Ramos (cell line): ENCODE data around the gene CNTFR.

Experiments
- in situ Hi-C: fragments of 300-500 bp; cut with MboI; formaldehyde crosslinking; loops from one replicate; pipeline ENCODE4 v1.14.3; 2022; ENCODE audit warnings: low sequenced_read_pairs; ENCODE audit not compliant: unreplicated experiment

Gene CNTFR

DNA sequence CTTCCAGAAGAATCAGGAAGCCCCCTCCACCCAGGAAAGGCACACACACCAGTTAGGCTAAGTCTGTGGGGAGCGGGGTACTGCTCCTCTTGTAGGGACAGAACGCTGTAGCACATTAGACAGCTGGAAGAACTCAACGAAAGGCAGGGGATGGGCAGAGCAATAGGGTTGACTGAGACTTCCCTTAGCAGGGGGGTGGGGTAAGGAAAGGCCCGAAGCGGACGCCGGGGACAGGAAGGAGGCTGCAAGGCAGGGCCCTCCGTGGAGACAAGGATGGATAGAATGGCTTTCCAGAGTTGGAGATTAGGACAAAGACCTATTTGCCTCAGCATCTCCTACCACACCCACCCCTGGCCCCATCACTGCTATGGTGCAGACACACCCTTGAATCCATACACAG is 14.3 kb downstream of the CNTFR start:
- in situ Hi-C loops, result loop anchor here (25.0 kb wide), 1 partner anchor 138 kb away; no protein-coding TSS in a partner anchor

DNA sequence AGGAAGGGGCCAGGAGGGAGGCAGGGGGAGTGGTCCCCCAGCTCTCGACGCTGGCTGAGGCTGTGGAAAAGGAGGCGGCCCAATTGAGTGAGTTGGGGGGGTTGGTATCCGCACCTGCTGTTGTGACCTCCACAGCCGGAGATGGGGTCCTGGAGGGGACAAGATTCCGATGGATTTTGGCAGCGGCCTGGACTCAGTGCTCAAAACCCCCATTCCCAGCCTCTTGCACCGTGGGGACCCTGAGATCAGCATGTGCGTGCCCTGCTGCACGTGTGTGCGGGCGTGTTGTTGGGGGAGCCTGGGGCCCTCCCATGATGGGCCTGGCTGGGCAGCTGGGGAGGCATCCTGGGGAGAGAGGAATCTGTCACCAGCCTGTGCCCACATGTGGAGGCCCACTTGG is 15.0 kb downstream of the CNTFR start:
- in situ Hi-C loops, result no loop called here

- in situ Hi-C loops, result no loop called here
These were observed 15.8 kb downstream of the CNTFR start for GRCh38 chr9:34573599-34574325.

DNA sequence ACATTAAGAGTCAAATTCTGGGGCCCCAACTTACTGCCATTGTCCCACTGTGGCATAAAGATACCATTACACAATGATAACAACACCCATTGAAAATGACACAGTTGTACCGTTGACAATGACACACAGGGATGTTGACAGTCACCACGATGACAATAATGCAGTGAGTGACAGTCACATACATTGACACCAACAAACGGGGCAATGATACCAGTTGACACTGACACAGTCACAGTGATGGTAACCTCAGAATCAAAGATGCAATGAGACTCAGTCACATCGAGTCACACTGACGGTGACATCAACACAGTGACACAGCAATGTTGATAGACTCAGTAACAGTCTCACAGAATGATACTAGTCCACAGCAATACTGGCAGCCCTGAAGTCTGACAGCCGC is 16.9 kb downstream of the CNTFR start:
- in situ Hi-C loops, result no loop called here

- in situ Hi-C loops, result no loop called here
These were observed 17.4 kb downstream of the CNTFR start for GRCh38 chr9:34572092-34572491.

DNA sequence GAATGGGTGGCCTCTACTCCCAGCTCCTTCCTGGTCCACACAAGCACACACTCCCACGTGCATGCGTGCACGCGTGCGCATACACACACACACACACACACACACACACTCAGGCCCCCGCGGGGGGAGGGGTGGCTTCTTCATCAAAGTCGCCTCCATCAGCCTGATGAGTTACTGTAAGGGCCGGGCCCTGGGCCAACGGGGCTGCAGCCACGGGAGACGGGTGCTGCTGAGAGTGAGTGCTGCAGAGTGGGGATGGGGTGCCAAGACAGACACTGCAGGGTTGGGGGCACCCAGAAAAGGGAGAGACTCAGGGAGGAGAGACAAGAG is 18.1 kb downstream of the CNTFR start:
- in situ Hi-C loops, result no loop called here

- in situ Hi-C loops, result no loop called here
These were observed 18.6 kb downstream of the CNTFR start for GRCh38 chr9:34570809-34571480.

GRCh38 chr9:34570376-34570775 is 19.1 kb downstream of the CNTFR start:
- in situ Hi-C loops, result no loop called here

GRCh38 chr9:34568774-34569173 is 20.8 kb downstream of the CNTFR start:
- in situ Hi-C loops, result no loop called here

GRCh38 chr9:34568133-34568532 is 21.4 kb downstream of the CNTFR start:
- in situ Hi-C loops, result no loop called here

GRCh38 chr9:34566972-34567371 is 22.6 kb downstream of the CNTFR start:
- in situ Hi-C loops, result no loop called here

DNA sequence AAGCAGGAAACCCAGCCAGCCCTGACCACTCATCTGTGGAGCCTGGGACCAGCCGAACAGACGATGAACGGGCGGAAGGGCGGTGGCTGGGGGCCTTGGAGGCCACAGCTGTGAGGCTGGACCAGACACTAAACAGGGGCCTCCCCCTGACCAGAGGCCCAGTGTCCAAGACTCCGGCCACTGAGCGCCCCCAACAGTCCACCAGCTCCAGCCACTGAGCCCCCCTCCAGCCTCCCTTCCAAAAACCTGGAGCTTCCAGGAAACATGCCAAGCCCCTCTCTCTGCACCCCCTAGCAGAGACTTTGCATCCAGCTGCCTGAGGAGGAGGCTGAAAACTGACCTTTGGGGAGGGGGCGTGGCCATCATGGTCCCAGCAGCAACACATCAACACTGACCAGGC is 23.2 kb downstream of the CNTFR start:
- in situ Hi-C loops, result no loop called here

DNA sequence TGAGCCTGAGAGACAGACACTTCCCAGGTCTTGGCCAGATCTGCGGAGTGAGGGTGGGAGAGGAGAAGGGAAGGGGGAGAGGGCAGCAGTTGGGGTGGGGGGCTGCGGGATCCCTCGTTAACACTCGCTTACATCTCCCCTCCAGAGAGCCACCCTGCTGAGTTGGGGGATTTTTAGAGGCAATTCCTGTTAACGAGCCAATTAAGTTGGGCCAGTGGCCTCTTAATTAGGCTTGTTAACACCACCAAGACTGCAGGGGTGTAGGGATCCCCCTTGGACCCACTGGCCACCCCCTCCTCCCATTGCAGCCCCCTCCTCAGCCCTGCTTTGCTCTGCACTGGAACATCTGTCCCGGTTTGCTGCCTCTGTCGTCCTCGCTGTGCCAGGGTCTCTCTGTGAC is 23.7 kb downstream of the CNTFR start:
- in situ Hi-C loops, result no loop called here

- in situ Hi-C loops, result no loop called here
These were observed 24.9 kb downstream of the CNTFR start for GRCh38 chr9:34564617-34565016.

DNA sequence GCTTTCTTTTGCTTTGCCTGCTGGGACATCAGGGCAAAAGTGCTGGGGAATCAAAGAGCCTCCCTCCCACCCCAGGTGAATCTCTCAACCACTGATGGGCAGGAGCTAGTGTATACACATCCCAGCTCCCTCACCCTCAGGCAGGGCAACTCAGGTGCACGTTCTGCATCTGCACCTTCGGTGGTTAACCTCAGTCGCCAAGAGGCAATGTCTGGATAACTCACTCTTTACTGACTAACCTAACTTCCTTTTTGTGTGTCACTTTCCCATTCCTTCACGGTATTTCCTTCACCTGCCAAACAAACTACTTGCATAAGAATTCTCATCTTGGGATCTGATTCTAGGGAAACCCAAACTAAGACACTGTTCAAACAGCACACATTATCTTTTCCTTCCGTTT is 26.3 kb downstream of the CNTFR start:
- in situ Hi-C loops, result no loop called here

DNA sequence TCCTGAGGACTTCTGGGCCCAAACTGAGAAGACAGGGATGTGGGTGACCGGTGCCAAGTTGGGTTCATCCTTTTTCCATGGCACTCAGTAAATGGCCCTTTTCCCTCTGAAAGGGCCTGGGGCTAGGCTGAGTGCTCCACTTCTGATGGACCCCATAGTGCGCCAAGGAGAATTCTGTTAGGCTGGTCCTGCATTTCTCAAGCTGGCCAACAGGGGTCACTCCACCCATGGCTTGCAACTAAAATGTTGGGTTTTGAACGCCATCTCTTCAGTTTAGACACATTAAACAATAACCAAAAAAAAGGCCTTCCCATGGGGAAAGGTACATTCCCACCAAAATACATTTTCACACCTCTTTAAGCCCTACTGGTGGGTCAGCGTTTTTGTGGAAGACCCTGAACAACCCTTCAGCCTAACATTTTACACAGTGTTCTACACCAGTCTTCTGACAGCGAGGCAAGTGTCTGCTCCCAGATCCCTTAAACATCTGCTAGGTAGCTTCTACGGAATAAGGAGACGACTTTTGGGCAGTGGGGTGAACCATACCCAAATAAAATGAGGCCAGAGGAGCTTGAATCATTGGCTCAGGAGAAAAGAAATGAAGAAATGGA is 27.3 kb downstream of the CNTFR start:
- in situ Hi-C loops, result no loop called here

DNA sequence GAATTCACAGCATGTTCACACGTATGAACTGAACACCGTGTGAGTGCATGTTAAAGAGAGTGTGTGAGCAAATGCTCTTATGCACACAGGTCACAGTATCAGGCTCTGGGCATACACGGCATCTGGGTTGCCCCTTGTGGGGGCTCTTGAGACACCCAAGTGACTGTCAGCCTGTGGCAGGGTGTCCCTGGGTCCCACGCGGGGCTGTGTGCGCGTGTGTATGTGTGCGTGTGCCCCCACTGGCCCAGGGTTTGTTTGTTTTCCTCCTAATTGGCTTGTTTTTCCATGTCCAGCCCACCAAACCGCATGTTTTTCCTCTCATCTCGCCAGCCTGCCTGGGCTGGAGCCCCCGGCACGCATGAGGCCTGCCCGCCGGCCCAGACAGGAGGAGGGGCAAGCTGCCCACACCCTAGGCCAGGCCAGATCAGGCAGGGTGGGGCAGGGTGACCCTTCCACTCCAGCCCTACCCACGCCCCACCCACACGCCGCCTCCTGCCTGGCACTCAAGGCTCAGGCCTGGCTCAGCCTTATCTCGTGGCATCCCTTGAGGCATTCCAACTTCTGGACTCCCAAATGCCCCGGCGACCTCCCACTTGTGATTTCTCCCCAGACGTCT is 28.8 kb downstream of the CNTFR start:
- in situ Hi-C loops, result no loop called here

GRCh38 chr9:34559624-34560455 is 29.7 kb downstream of the CNTFR start:
- in situ Hi-C loops, result no loop called here

DNA sequence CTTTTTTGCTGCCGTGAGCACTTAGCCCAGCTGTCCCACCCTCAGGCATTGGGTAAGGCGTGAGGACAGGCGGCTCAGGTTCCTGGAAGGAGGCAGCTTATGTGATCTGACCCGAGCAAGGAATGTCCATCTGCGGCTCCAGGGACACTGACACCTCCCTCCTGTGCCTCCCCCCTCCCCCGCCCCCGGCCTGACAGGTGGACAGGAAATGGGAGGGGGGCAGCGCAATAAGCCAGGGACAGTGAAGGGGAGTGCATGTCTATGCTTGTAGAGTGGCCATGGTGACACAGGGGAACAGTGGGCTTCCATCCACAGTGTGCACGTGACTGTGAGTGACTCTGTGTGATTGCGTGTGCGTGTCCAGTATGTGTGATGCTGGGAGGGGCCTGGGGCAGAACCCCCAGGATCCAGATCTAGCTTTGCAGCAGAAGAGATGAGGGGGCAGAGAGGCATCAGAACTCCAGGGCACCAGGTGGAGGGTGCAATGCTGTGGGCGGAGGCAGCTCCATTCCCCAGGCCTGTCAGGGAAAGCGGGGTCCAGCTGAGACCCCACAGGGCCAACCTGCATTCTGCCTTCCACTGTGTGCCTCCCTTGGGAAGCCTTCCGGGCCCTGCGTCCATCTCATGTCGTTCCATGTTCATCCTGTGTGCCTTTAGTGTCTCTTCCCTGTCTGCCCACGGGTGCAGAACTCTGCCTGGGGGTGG is 30.5 kb downstream of the CNTFR start:
- in situ Hi-C loops, result no loop called here

- in situ Hi-C loops, result no loop called here
These were observed 31.2 kb downstream of the CNTFR start for GRCh38 chr9:34558364-34558763.
